Esophagus squamous epithelium (tissue), 4 donors: ENCODE measurements around the gene RRAS2.

Source experiments
- CTCF ChIP-seq, 6 experiments: fragments of 450-650 bp in 4 of 6; fragments of 200-600 bp in 2 of 6; sonication (generic) in 2 of 6; IDR thresholded peaks; one replicate each; pipeline ENCODE4 v1.5.1; 2016 to 2019; ENCODE audit warnings: antibody characterized with exemption in 6 of 6, mild to moderate bottlenecking in 4 of 6, moderate library complexity in 4 of 6
- POLR2A ChIP-seq, 4 donors: fragments of 450-650 bp; IDR thresholded peaks; one replicate each; pipeline ENCODE4 v1.6.1; 2017; ENCODE audit warnings: antibody characterized with exemption in 4 of 4, mild to moderate bottlenecking in 4 of 4, moderate library complexity in 3 of 4

- no peak for TF ChIP-seq CTCF (IDR thresholded peaks at IDR 0.05)
- TF ChIP-seq POLR2A (IDR thresholded peaks at IDR 0.05) = no peak
These were observed 23.0 kb upstream of the RRAS2 start for GRCh38 chr11:14381968-14382367.
